WTC11 (cell line): Measurements from ENCODE around the gene ATP2A1. TPM values are rescaled to one million over a fixed set of nuclear protein-coding genes. Genes with fewer than 3 reads are reported as not detected.
A peak's percentile ranks its signal among the peaks of the same experiment; 100 is the strongest.
"Not testable (repeated sequence)": the region's sequence is repeated elsewhere in the genome, so short reads cannot be mapped to it uniquely, and the experiment has no call there.

Experiments
- ATAC-seq: fragments of 200-7000 bp; cut with Tn5 transposase; 2 replicates; pipeline ENCODE4 v1.10.0; 2021; ENCODE audit warnings: mild to moderate bottlenecking, moderate library complexity
- CTCF ChIA-PET: fragments of 300-600 bp; sonication (Branson Sonifier 250); formaldehyde crosslinking; loops from one replicate; lab custom pipeline; 2021; ENCODE audit warnings: antibody characterized with exemption; lab: Charles Lee
- POLR2A ChIA-PET: fragments of 350-600 bp; sonication (Branson Sonifier 250); formaldehyde crosslinking; loops from one replicate; lab custom pipeline; 2021; ENCODE audit warnings: antibody characterized with exemption; lab: Charles Lee
- DNase-seq: peaks from one replicate; pipeline ENCODE4 v3.0.0; 2021; ENCODE audit warnings: low spot score
- H3K27ac Mint-ChIP-seq: 2 replicates; pipeline ENCODE4 v1.8.0; 2021; ENCODE audit warnings: mixed read lengths
- H3K27me3 Mint-ChIP-seq: 2 replicates; pipeline ENCODE4 v1.8.0; 2021; ENCODE audit warnings: low read depth, mild to moderate bottlenecking, moderate library complexity, mixed read lengths
- H3K36me3 Mint-ChIP-seq: 2 replicates; pipeline ENCODE4 v1.8.0; 2021; ENCODE audit warnings: mixed read lengths
- H3K4me1 Mint-ChIP-seq: 2 replicates; pipeline ENCODE4 v1.8.0; 2022; ENCODE audit warnings: mixed read lengths
- H3K4me3 Mint-ChIP-seq: 2 replicates; pipeline ENCODE4 v1.8.0; 2021; ENCODE audit warnings: mild to moderate bottlenecking, moderate library complexity, mixed read lengths
- H3K9me3 Mint-ChIP-seq: 2 replicates; pipeline ENCODE4 v1.8.0; 2021; ENCODE audit warnings: mixed read lengths
- ARID4B ChIP-seq: sonication (generic); formaldehyde crosslinking; IDR thresholded peaks from 2 replicates; pipeline ENCODE4 v1.8.0; 2023; ENCODE audit warnings: missing genetic modification reagents, mild to moderate bottlenecking, borderline replicate concordance
- ATF3 ChIP-seq: sonication (generic); formaldehyde crosslinking; conservative IDR thresholded peaks from 2 replicates; pipeline ENCODE4 v1.8.1; 2022; ENCODE audit warnings: mild to moderate bottlenecking, missing genetic modification reagents
- CBFB ChIP-seq: sonication (generic); formaldehyde crosslinking; IDR thresholded peaks from 2 replicates; pipeline ENCODE4 v1.8.1; 2022; ENCODE audit warnings: mild to moderate bottlenecking, low read depth, missing genetic modification reagents
- CDX4 ChIP-seq: fragments of 250-450 bp; sonication (Bioruptor Pico); IDR thresholded peaks from 2 replicates; pipeline ENCODE4 v1.9.0; 2021; ENCODE audit warnings: moderate library complexity, mild to moderate bottlenecking, inconsistent platforms, borderline replicate concordance
- ELF4 ChIP-seq: sonication (generic); formaldehyde crosslinking; IDR thresholded peaks from 2 replicates; pipeline ENCODE4 v1.8.1; 2022; ENCODE audit warnings: low read depth, mild to moderate bottlenecking, moderate library complexity, missing genetic modification reagents
- GTF2I ChIP-seq: fragments of 250-450 bp; sonication (Bioruptor Pico); conservative IDR thresholded peaks from 2 replicates; pipeline ENCODE4 v1.4.0; 2021; ENCODE audit warnings: mild to moderate bottlenecking
- NFYB ChIP-seq: sonication (generic); formaldehyde crosslinking; conservative IDR thresholded peaks from 2 replicates; pipeline ENCODE4 v1.8.0; 2022; ENCODE audit warnings: low read depth, missing genetic modification reagents
- NR1H2 ChIP-seq: sonication (generic); formaldehyde crosslinking; IDR thresholded peaks from 2 replicates; pipeline ENCODE4 v1.9.0; 2021; ENCODE audit warnings: mild to moderate bottlenecking, moderate library complexity, missing genetic modification reagents
- SP1 ChIP-seq: sonication (generic); formaldehyde crosslinking; conservative IDR thresholded peaks from 2 replicates; pipeline ENCODE4 v1.8.1; 2022; ENCODE audit warnings: missing genetic modification reagents
- ZNF121 ChIP-seq: sonication (generic); formaldehyde crosslinking; IDR thresholded peaks from 2 replicates; pipeline ENCODE4 v1.8.0; 2023; ENCODE audit warnings: missing genetic modification reagents
- ZNF219 ChIP-seq: sonication (generic); formaldehyde crosslinking; IDR thresholded peaks from 2 replicates; pipeline ENCODE4 v1.8.0; 2023; ENCODE audit warnings: missing genetic modification reagents, mild to moderate bottlenecking, borderline replicate concordance
- total RNA-seq: library from RNA; stranded (reverse); gene quantifications from 3 replicates; pipeline ENCODE4 v1.2.3, GENCODE V29; 2021
- TF ChIP-seq, protein P1 (sequence below): sonication (generic); formaldehyde crosslinking; IDR thresholded peaks from 2 replicates; pipeline ENCODE4 v1.8.1; 2022; ENCODE audit warnings: mild to moderate bottlenecking, moderate library complexity, missing genetic modification reagents
- TF ChIP-seq, protein P2 (sequence below): sonication (generic); formaldehyde crosslinking; IDR thresholded peaks from 2 replicates; pipeline ENCODE4 v1.8.1; 2022; ENCODE audit warnings: mild to moderate bottlenecking, missing genetic modification reagents, moderate library complexity, borderline replicate concordance

Gene ATP2A1
- total RNA-seq, 1 experiment from 2014 or later = 6.4 TPM

GRCh38 chr16:28880589-28880915 lies 2.3 kb downstream of the ATP2A1 start:
- ChIA-PET POLR2A (interaction anchor here (1.1 kb wide), 1 partner anchor 43 kb away, joined by 4 read pairs; no protein-coding TSS in a partner anchor), CTCF (interaction anchor here (0.6 to 2.6 kb wide), 6 partner anchors 43 to 97 kb away, joined by 4 to 12 read pairs (median 6); no protein-coding TSS in a partner anchor)
- Mint-ChIP-seq H3K4me3 (peak overlapping the region; percentile 66), H3K9me3 (no peaks in the 10 kb centered on the region), H3K36me3 (no peaks in the 10 kb centered on the region), H3K27me3 (peaks cover 28% of the 10 kb centered on the region), H3K4me1 (peaks cover 39% of the 10 kb centered on the region), H3K27ac (no peak overlapping the region)
- ATAC-seq = no peak
- no peak for TF ChIP-seq ATF3
- TF ChIP-seq ZNF121 = no peak
- TF ChIP-seq NR1H2 (CRISPR knock-in tag) = no peak
- TF ChIP-seq CDX4 = no peak
- TF ChIP-seq ZNF219 = no peak
- no peak for TF ChIP-seq ELF4 (CRISPR knock-in tag)
- no peak for TF ChIP-seq SP1 (CRISPR knock-in tag)
- 0 out of 2 replicates have a peak, but pooled peaks have one; percentile 12 for TF ChIP-seq CBFB
- no peak for TF ChIP-seq NFYB (CRISPR knock-in tag)
- DNase-seq = no peak

GRCh38 chr16:28880955-28881354 lies 2.7 kb downstream of the ATP2A1 start:
- H3K27me3 Mint-ChIP-seq = peaks cover 28% of the 10 kb centered on the region
- DNase-seq (no peak), ATAC-seq (no peak)
- TF ChIP-seq GTF2I (CRISPR knock-in tag) (peak; percentile 57; the same call in 1 of the 2 replicates), ARID4B (CRISPR knock-in tag) (no peak)
- TF ChIP-seq, protein P1, sequence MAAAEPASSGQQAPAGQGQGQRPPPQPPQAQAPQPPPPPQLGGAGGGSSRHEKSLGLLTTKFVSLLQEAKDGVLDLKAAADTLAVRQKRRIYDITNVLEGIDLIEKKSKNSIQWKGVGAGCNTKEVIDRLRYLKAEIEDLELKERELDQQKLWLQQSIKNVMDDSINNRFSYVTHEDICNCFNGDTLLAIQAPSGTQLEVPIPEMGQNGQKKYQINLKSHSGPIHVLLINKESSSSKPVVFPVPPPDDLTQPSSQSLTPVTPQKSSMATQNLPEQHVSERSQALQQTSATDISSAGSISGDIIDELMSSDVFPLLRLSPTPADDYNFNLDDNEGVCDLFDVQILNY (CRISPR knock-in tag) = no peak
- TF ChIP-seq, protein P2, sequence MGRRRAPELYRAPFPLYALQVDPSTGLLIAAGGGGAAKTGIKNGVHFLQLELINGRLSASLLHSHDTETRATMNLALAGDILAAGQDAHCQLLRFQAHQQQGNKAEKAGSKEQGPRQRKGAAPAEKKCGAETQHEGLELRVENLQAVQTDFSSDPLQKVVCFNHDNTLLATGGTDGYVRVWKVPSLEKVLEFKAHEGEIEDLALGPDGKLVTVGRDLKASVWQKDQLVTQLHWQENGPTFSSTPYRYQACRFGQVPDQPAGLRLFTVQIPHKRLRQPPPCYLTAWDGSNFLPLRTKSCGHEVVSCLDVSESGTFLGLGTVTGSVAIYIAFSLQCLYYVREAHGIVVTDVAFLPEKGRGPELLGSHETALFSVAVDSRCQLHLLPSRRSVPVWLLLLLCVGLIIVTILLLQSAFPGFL (CRISPR knock-in tag) = no peak
- no peaks in the 10 kb centered on the region for H3K36me3 Mint-ChIP-seq
- ChIA-PET POLR2A (interaction anchor here (0.7 kb wide), 1 partner anchor 34 kb away, joined by 4 read pairs; no protein-coding TSS in a partner anchor), CTCF (interaction anchor here (0.9 to 2.6 kb wide), 5 partner anchors 43 to 96 kb away, joined by 4 to 12 read pairs (median 6); no protein-coding TSS in a partner anchor)
- H3K27ac Mint-ChIP-seq = no peak overlapping the region
- H3K4me1 Mint-ChIP-seq = peaks cover 39% of the 10 kb centered on the region
- H3K9me3 Mint-ChIP-seq = no peaks in the 10 kb centered on the region
- H3K4me3 Mint-ChIP-seq = peak overlapping the region; percentile 66

- H3K4me3 Mint-ChIP-seq, DNase-seq, H3K9me3 Mint-ChIP-seq, H3K27ac Mint-ChIP-seq, ATAC-seq, H3K36me3 Mint-ChIP-seq: not testable (repeated sequence)
- ChIA-PET CTCF (interaction anchor here (2.6 kb wide), 1 partner anchor 42 kb away, joined by 9 read pairs; no protein-coding TSS in a partner anchor), POLR2A (interaction anchor here (0.7 kb wide), 1 partner anchor 35 kb away, joined by 4 read pairs; no protein-coding TSS in a partner anchor)
- Mint-ChIP-seq H3K4me1 (peaks cover 39% of the 10 kb centered on the region), H3K27me3 (peaks cover 28% of the 10 kb centered on the region)
Observed at GRCh38 chr16:28881565-28881964, 3.3 kb downstream of the ATP2A1 start.
